HG02798 (cell line): Measurements from ENCODE around the gene OVOL1.

Experiments
- ATAC-seq: cut with Tn5 transposase; IDR thresholded peaks from one replicate; pipeline ENCODE4 v1.9.1; 2021; ENCODE audit warnings: mild to moderate bottlenecking; ENCODE audit not compliant: unreplicated experiment, poor library complexity

Gene OVOL1

DNA sequence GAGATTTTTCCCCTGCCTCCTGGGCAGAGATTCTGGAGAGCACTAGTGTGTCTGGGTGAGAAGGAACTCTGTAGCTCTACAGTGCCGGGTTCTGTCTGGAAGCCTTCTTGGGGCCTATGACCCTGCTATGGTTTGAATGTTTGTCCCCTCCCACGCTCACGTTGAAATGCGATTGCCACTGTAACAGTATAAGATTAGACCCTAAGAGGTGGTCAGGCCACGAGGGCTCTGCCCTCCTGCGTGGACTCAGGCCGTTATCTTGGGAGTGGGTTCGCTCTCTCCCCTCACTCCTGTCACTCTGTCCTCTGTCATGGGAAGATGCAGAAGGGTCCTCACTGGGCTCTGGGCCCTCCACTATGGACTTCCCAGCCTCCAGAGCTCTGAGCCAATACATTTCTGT lies 9.6 kb upstream of the OVOL1 start:
- ATAC-seq = no peak

DNA sequence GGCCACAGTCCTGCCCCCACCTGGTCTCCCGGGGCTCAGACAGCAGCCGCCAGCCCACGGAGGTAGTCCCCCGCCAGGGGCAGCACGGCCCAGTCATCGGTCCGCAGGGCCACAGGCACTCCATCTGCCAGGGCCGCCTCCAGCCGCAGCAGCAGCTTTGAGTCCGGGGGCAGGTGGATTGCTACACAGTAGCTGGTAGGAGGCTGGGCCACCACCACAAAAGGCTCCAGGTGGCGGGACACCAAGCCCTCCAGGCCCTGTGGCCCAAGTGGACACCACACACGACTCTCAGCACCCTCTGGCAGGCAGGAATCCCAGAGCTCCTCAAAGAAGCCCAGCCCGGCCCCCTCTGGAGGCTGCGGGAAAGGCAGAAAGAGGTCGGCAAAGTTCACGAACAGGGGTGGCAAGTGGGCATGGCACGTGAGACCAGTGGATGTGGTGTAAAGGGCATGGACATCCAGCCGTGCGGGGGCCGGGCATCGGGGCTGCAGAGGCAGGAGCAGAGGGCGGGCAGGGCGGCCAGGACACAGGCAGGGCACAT lies 9.0 kb upstream of the OVOL1 start:
- ATAC-seq = no peak

DNA sequence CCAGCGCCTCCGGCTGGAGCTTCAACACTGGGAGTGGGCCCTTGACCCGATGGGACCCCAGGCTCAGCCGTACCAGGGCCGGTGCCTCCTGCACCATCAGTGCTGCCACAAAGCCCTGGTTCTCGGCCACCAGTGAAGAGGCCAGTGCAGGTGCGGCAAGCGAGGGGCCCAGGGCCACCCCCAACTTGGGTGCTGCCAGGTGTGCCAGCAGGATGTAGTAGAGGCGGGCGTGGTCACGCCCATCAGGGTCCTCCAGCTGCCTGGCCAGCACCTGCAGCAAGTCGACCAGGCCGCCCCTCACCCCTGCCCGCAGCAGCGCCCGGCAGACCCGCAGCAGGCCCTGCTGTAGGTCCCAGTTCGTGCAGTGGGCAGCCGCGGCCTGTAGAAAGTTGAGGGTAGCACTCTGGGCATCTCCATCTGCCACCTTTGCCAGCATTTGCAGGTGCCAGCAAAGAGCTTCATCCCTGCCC lies 8.4 kb upstream of the OVOL1 start:
- no peak for ATAC-seq

DNA sequence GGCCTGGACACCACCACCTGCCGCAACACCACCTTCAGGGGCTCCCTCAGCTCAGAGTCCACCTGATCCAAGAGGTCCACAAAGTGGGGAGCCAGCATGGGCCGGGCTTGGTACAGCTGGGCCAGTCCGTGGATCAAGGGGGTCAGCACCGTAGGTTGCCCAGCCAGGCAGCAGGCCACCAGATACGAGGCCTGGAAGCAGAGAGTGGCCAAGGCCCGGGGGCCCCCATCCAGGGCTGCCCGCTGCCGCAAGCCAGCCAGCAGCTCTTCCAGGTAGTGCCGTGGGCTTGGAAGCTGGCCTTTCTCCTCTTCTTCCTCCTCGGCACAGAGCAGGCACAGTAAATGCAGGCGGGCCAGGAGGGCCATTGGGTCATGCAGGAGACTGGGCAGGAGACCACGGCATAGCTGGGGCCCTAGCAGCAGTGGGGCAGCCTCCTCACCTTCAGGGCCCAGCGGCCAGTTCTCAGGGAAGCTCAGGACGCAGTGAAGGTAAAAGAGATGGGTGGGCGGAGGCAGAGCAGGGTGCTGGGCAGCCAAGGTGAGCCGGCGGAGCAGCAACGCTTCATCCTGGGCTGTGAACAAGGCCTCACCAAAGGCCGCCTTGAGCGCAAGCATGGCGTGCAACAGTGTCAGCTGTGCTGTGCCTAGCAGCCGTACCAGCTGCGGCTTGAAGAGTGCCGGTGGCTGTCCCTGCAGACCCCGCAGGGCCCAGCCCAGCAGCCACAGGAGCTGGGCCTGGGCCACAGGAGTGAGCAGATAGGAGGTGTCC lies 7.8 kb upstream of the OVOL1 start:
- ATAC-seq = no peak

DNA sequence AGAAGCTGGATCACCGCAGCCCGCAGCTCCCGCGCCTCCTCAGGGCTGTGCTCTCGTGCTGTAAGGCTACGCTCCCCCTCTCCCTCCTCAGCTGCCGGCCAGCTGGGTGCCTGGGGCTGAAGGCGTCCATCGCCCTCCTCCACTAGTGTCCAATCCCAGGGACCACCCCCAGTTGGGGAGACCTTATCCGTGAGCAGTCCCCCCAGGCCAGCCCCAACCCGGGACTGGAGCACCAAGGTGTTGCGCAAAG lies 7.3 kb upstream of the OVOL1 start:
- ATAC-seq = no peak

DNA sequence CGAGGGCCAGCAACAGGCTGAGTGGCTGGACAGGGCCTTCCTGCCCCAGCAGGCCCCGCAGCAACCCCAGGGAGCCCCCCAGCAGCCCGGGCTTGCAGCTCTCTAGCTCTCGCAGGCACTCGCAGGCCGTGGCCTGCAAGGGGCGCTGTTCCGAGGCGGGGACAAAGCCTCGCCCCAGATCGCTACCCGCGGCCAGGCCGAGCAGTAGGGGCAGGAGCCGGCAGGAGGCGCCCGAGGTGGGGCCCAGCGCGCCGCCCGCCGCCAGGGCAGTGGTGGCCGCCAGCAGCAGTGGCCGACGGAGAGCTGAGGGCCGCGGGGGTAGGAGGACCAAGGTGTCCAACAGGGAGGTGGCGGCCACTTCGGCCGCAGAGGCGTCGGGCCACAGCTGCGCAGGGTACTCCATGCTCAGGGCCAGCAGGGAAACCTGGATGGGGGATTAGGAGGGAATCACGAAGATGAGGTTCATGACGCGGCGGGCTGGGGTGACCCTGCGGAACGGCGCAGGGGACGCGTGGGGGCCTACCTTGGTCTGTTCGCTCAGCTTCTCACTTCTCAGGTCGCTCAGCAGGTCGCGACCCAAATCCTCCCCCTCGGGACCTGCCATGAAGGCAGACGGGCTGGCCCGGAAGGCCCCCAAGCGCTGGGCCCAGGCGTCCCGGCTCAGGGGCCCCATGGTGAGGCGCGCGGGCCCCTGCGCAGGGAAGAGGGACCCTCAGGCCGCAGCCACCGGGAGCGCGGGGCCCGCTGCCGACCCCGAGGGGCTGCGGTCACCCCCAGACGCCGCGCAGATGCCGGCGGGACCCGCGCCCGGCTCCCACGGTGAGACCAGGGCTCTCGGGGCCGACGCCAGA lies 6.7 kb upstream of the OVOL1 start:
- ATAC-seq = peak; percentile 48

DNA sequence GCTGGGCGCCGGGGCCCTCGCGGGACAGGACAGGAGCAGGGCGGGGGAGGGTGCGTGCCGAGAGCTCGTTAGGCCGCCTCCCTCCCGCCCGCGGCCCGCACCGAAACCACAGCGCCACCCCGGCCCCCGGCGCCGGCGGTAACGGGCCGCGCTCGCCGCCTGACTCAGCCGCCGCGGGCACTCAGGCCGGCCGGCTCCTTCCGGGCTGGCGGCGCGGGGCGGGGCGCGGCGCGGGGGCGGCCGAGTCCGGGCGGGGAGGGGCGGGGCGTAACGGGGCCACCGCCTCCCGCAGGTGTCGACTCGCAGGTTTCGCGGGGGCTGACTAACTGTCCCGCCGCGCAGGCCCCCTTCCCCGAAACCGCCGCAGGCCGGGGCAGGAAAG lies 6.1 kb upstream of the OVOL1 start, which contains the start of gene AP5B1:
TSS of gene AP5B1 (minus strand) at position 207 of the 382 bp plus-strand sequence. CDS start 385 bp downstream, outside the sequence.
- ATAC-seq = peak; percentile 71

DNA sequence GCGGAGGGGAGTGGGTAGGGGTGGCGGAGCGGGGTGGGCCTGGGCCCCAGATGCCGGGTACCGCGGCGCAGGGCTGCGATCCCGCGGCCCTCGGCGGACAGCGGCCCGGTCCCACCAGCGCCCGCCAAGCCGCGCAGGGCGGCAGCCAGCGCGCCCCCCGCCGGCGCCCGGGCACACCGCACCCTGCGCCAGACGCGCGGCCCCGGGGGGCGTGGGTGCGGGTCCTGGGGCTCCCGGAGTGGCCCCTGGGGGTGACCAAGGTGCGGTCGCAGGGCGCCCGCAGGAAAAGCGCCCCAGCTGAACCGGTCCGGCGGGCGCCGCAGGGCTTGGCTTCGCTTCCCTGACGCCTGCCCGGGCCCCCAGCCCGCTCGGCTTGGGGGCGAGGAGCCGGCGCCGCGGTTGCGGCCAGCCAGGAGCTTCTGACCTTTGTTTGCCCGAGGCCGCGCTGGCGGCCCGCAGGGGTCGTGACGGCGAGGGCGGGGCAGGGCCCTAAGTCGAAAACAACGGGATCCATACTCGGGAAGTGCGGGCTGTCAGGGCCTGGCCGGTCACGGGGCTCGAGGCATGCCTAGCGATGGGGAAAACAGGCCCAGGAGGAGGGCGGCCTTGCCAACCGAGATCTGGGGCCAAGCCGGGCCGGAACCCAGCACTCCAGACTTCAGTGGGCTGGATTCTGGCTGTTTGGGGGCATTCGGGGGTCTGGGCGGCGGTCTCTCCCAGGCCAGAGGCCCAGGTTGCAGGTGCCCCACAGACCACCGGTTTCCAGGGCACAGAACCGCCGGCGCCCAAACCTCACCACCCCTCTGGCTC lies 5.5 kb upstream of the OVOL1 start:
- ATAC-seq = peak; percentile 39

DNA sequence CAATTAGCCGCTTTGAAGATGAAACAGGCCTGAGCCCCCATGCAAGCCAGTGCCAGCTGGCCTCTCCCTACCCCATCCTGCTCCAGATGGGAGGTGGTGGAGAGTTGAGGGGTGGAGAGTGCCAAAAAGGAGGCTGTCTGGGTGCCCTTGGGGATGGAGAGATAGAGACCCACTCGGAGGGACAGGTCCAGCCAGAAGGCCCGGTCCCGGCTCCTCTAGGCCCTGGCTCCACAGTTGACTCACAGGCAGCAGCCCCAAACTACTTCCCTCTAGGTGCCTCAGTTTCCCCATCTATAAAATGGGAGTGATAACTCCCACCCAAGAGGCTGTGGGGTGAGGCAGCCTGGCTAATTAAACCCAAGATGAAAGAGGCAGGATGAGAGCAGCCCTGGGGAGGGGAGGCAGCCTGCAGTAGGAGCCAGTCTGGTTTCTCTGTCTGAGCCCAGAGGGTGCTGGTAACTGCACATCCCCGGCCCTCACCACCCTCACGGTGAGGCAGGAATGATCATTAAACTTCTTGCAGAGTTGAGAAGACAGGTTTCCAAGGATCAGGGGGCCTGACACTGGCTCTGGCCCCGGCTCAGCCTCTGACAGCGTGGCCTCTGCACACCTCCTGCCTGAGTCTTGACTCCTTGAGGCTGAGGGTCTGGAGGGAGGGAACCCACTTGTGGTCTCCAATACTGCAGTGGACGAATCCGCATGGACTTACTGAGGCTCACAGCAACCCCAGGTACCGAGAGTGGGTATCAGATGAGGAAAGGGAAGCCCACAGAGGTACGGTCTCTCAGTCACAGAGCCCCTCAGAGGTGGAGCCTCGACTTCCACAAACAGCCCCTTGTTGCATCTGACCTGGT lies 4.7 kb upstream of the OVOL1 start:
- ATAC-seq = no peak

DNA sequence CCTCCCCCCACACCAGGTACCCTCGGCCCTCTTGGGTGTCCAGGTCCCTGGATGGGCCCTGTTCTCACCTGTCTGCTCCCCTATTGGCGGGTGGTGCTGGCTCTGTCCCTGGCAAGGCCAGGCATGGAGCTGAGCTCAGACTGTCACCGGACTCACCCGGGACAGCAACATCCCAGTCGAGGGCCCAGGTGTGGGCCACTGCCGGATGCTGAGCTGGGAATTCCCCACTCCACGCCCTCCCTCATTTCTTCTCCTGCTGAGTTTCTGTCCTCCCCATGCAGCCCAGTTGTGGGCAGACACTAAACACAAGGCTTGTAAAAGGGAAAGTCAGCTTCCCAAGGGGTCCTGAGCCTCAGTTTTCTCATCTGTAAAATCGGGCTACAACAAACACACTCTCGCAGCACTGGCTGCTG lies 4.0 kb upstream of the OVOL1 start:
- no peak for ATAC-seq

DNA sequence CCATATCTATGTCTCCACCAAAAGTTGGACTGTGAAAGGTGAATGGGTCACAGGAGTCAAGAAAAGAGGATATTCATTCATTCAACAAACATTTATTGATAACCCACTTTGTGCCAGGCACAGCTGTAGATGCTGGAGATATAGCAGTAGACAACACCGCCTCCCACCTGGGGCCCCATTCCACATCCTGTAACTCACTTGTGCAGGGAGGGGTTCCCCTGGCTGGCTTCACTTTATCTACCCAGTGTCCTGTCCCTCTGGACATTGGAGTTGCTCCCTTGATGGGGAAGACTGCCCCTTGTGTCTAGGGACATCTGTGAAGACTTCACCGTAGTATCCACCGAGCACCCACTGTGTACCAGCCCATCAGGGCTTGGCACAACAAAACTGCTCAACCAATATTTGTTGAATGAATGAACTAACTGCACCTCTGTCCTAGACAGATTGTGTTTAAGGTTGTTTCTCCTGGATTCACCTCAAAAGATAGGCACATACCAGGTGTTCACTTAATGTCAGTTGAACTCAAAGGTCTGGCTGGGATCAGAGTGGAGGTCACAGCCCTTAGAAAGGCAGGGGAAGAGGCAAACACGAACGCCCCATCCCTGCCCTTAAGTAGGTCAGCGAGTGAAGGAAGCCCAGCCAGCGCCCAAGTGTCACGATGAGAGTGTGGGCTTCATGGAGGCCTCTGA lies 1.4 kb upstream of the OVOL1 start:
- ATAC-seq = no peak

DNA sequence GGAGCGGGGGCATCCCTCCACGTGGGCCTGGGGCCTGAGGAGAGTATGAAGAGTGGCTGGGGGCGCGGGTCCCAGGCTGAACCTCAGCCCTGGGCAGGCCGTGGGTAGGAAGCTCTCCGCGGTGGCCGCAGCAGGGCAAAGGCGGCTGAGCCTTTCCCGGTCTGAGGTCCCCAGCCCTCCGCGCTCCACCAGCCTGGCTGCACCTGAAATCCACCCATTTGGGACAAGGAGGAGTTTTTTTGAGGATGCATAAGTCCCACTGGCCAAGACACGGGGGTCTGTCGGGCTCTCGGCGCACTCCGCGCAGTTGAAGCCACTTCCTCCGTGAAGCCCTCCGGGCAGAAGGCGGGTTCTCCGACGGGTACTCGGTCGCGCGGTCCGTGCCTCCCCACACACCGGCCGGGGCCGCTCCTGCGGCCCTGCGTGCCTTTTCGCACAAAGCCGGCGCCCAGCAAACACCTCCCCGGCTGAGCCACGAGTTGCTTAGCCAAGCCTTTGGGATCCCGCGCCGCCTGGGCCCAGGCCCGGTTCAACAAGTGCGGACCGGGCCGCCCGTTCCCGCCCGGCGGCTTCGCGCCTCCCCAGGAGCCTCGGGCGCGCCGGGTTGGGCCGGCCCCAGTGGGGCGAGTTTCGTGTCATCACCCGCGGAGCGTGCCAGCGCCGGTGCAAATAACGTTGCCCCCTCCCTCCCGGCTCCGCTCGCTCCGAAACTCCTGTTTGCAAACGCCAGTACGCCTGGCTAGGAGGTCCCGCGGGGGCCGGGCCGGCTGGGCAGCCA lies 666 bp upstream of the OVOL1 start:
- no peak for ATAC-seq

DNA sequence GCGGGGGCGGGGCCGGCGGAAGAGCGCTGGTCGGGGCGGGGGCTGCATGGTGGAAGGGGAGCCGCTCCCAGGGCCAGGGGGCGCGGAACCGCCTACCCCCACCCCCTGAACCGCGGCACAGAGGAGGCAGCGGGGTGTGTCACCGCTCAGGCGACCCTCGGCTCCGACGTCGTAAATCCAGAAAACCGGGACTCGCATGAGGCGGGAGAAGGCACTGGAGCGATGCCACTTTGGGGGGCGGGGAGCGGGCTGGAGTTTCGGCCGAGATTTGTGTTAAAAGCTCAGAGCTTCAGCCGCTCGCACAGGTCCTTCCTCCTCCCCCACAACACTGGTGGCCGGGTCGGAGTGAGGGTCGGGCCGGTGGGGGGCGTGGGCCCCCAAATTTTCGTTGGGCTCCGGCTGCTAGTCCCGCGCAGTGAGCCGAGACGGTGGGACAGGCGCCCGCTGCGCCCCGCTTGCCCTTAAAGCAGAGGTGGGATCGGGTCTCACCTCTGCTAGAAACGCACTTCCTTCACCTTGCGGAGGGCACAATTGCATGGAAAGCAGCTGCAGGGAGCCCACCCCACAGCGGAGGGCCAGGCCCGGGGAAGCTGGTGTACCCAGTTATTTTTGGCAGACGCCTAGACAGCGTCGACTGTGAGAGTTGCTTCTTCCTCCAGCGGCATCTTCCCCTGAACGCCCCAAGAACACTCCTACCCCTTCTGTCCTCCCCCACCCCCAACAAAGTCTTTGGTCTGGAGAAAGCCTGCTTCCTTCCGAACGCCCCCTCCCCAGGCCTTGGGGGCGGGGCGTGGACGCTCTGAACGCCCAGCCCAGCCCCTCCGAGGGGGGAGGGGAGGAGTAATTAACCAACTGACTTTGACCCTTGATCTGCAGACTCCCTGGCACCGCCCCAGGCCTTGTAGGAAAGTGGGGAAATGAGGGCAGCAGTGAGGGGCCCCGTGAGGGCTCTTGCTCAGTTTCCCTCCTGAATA lies 1.1 kb downstream of the OVOL1 start:
- ATAC-seq = no peak

DNA sequence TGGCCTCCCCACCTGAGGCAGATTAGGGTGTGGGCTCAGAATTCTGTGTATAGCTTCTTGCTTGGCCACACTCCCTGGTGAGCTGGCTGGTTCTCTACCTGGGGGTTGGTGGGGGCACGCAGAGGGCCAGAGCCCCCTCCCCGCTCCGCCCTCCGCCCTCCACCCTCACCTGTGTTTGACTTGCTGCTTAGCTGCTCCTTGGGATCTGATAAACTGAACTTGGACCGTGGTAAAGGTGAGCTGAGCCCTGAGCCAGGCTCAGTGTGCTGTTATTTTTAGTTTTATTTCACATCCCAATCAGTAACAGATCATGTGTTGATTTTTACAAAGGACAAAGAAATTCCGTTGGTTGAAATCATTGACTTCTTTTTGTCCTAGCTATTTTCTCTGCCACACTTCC lies 2.0 kb downstream of the OVOL1 start:
- no peak for ATAC-seq

DNA sequence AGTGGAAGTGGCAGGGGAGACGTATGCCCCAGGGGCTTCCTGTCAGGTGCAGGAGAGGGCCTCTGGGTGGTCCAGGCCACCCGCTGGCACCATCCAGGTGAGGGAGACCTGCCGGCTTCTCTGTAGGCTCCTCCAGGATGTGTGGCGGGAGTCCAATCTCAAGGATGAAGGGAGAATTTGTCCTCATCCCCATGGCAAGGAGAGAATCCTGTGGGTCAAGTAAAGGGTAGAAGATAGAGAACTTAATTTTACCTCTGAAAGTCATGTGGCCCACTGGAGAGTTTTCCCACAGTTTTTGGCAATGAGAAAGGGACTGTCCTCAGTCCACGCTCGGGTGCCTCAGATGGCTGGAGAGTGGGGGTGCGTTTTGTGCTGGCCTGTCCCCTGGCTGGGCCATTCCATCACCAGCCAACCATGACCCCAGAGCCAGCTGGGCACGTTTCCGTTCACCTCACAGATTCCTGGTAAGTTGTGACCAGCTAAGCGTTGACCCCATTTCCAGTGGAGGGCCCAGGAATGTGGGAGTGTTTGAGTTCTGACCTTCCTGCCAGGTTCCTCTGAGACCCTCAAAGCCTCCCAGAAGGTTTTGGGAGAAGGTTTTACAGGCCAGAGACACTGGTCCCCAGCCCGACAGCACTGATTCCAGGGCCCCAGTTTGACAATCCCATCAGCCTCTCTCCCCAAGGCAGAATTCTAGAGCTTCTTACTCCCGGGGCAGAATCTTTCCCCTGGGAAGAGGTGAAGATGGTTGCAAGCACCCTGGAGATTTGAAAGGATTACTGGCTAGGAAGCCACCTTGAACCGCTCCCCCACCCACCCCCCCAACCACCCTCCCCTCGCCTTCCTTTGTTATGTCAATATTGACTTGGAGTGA lies 2.6 kb downstream of the OVOL1 start:
- ATAC-seq = no peak

DNA sequence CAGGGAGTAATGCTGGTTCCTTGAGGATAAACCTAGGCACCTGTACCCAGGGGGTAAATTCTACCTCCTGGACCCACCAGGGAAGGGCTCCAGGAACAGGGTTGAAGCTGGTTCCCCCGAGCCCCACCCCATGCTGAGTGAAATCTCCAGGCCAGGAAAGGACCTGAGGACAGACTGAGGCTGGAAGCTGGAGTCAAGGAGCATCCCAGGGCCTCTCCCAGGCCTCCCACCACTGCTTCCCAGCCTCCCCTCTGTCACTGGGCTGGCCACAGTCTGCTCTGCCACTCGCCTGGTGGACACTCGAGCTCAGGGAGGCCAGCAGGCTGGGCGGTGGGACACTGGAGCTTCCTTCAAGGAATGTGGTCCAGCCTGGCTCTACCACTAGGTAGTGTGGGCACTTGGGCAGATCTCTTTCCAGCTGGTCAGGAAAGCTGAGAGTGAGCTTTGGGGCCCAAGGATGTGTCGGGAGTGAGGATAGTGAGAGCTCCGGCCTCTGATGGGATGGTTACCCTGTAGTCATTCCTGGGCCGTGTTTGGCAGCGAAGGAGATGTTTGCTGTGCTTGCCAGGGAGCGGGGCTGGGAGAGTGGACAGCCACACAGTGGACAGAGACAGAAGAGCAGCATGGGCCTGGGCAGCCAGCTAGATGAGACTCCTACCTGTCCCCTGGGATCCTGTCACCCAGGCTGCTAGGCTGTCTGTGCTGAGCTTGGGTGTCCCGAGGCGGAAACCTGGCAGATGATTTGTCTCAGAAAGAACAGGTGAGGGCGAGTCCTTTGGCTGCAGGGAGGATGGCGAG lies 3.4 kb downstream of the OVOL1 start:
- ATAC-seq = no peak
